ENCODE results near the gene LMF1.
"Not testable (repeated sequence)": the region's sequence is repeated elsewhere in the genome, so short reads cannot be mapped to it uniquely, and the experiment has no call there.

LMF1 gene

GRCh38 chr16:890716-891352 lies 80.0 kb downstream of the LMF1 start:
- no peak overlapping the region for H3K27ac Mint-ChIP-seq
- H3K9me3 Mint-ChIP-seq = peaks cover 2% of the 10 kb centered on the region
- no peak for ATAC-seq
- H3K4me1 Mint-ChIP-seq = no peaks in the 10 kb centered on the region
- peaks cover 36% of the 10 kb centered on the region for H3K36me3 Mint-ChIP-seq
- H3K4me3 Mint-ChIP-seq = no peak overlapping the region
- H3K27me3 Mint-ChIP-seq = no peaks in the 10 kb centered on the region

GRCh38 chr16:890217-890616 lies 80.6 kb downstream of the LMF1 start:
- Mint-ChIP-seq H3K27ac (no peak overlapping the region), H3K36me3 (peaks cover 36% of the 10 kb centered on the region), H3K4me1 (no peaks in the 10 kb centered on the region), H3K4me3 (no peak overlapping the region), H3K9me3 (peaks cover 2% of the 10 kb centered on the region), H3K27me3 (no peaks in the 10 kb centered on the region)
- ATAC-seq = no peak

GRCh38 chr16:889586-889985 lies 81.2 kb downstream of the LMF1 start:
- Mint-ChIP-seq H3K27ac (no peak overlapping the region), H3K9me3 (peaks cover 2% of the 10 kb centered on the region), H3K36me3 (peaks cover 35% of the 10 kb centered on the region), H3K4me1 (no peaks in the 10 kb centered on the region), H3K27me3 (no peaks in the 10 kb centered on the region), H3K4me3 (no peak overlapping the region)
- no peak for ATAC-seq

GRCh38 chr16:888901-889570 lies 81.7 kb downstream of the LMF1 start:
- H3K4me1 Mint-ChIP-seq = no peaks in the 10 kb centered on the region
- H3K9me3 Mint-ChIP-seq = peaks cover 2% of the 10 kb centered on the region
- H3K4me3 Mint-ChIP-seq = no peak overlapping the region
- no peak for ATAC-seq
- no peak overlapping the region for H3K27ac Mint-ChIP-seq
- H3K27me3 Mint-ChIP-seq = no peaks in the 10 kb centered on the region
- peaks cover 31% of the 10 kb centered on the region for H3K36me3 Mint-ChIP-seq

GRCh38 chr16:888456-888855 lies 82.3 kb downstream of the LMF1 start:
- not testable (repeated sequence) for H3K27ac Mint-ChIP-seq, H3K4me3 Mint-ChIP-seq, H3K9me3 Mint-ChIP-seq, H3K4me1 Mint-ChIP-seq, H3K27me3 Mint-ChIP-seq, ATAC-seq
- peaks cover 31% of the 10 kb centered on the region for H3K36me3 Mint-ChIP-seq

GRCh38 chr16:887846-888245 lies 82.9 kb downstream of the LMF1 start:
- peaks cover 3% of the 10 kb centered on the region for H3K9me3 Mint-ChIP-seq
- no peak for ATAC-seq
- no peak overlapping the region for H3K27ac Mint-ChIP-seq

GRCh38 chr16:886802-887731 lies 83.7 kb downstream of the LMF1 start:
- peaks cover 4% of the 10 kb centered on the region for H3K4me1 Mint-ChIP-seq

More at GRCh38 chr16:887846-888245, 82.9 kb downstream of the LMF1 start:
- Mint-ChIP-seq H3K27me3 (no peaks in the 10 kb centered on the region), H3K4me3 (no peak overlapping the region), H3K4me1 (no peaks in the 10 kb centered on the region), H3K36me3 (peaks cover 34% of the 10 kb centered on the region)

GRCh38 chr16:886084-886543 lies 84.7 kb downstream of the LMF1 start:
- H3K36me3 Mint-ChIP-seq = peaks cover 42% of the 10 kb centered on the region

More at GRCh38 chr16:886802-887731, 83.7 kb downstream of the LMF1 start:
- no peak overlapping the region for H3K27ac Mint-ChIP-seq
- no peak for ATAC-seq
- H3K4me3 Mint-ChIP-seq = no peak overlapping the region
- no peaks in the 10 kb centered on the region for H3K27me3 Mint-ChIP-seq
- peaks cover 9% of the 10 kb centered on the region for H3K9me3 Mint-ChIP-seq
- peaks cover 40% of the 10 kb centered on the region for H3K36me3 Mint-ChIP-seq

GRCh38 chr16:885391-885790 lies 85.4 kb downstream of the LMF1 start:
- Mint-ChIP-seq H3K27ac (no peak overlapping the region), H3K27me3 (no peaks in the 10 kb centered on the region), H3K36me3 (peaks cover 47% of the 10 kb centered on the region), H3K4me1 (peaks cover 4% of the 10 kb centered on the region), H3K4me3 (no peak overlapping the region), H3K9me3 (peaks cover 9% of the 10 kb centered on the region)
- ATAC-seq = no peak

More at GRCh38 chr16:886084-886543, 84.7 kb downstream of the LMF1 start:
- Mint-ChIP-seq H3K4me3 (no peak overlapping the region), H3K9me3 (peaks cover 9% of the 10 kb centered on the region), H3K4me1 (peaks cover 4% of the 10 kb centered on the region), H3K27ac (no peak overlapping the region), H3K27me3 (no peaks in the 10 kb centered on the region)
- no peak for ATAC-seq

GRCh38 chr16:884232-884631 lies 86.6 kb downstream of the LMF1 start:
- H3K9me3 Mint-ChIP-seq = peaks cover 9% of the 10 kb centered on the region
- no peaks in the 10 kb centered on the region for H3K27me3 Mint-ChIP-seq
- no peak overlapping the region for H3K4me3 Mint-ChIP-seq
- no peak for ATAC-seq
- H3K27ac Mint-ChIP-seq = no peak overlapping the region
- peaks cover 4% of the 10 kb centered on the region for H3K4me1 Mint-ChIP-seq
- peaks cover 39% of the 10 kb centered on the region for H3K36me3 Mint-ChIP-seq

- H3K4me1 Mint-ChIP-seq = peaks cover 4% of the 10 kb centered on the region
- H3K27ac Mint-ChIP-seq = no peak overlapping the region
- H3K27me3 Mint-ChIP-seq = no peaks in the 10 kb centered on the region
- no peak overlapping the region for H3K4me3 Mint-ChIP-seq
- H3K9me3 Mint-ChIP-seq = peaks cover 9% of the 10 kb centered on the region
- peaks cover 35% of the 10 kb centered on the region for H3K36me3 Mint-ChIP-seq
- ATAC-seq = no peak
Measured at GRCh38 chr16:883781-884180, 87.0 kb downstream of the LMF1 start.

- peaks cover 4% of the 10 kb centered on the region for H3K4me1 Mint-ChIP-seq
- no peaks in the 10 kb centered on the region for H3K27me3 Mint-ChIP-seq
- peaks cover 30% of the 10 kb centered on the region for H3K36me3 Mint-ChIP-seq
- no peak overlapping the region for H3K27ac Mint-ChIP-seq
- peaks cover 9% of the 10 kb centered on the region for H3K9me3 Mint-ChIP-seq
- no peak overlapping the region for H3K4me3 Mint-ChIP-seq
- no peak for ATAC-seq
Measured at GRCh38 chr16:883340-883739, 87.4 kb downstream of the LMF1 start.

GRCh38 chr16:882671-883070 lies 88.1 kb downstream of the LMF1 start:
- Mint-ChIP-seq H3K27ac (peak overlapping the region; percentile 20), H3K4me1 (peaks cover 11% of the 10 kb centered on the region), H3K36me3 (peaks cover 30% of the 10 kb centered on the region)
- H3K27me3 Mint-ChIP-seq, H3K9me3 Mint-ChIP-seq, ATAC-seq, H3K4me3 Mint-ChIP-seq: not testable (repeated sequence)

- Mint-ChIP-seq H3K9me3 (peaks cover 9% of the 10 kb centered on the region), H3K4me1 (peaks cover 15% of the 10 kb centered on the region), H3K36me3 (peaks cover 32% of the 10 kb centered on the region), H3K27ac (peak overlapping the region; percentile 20), H3K4me3 (no peak overlapping the region), H3K27me3 (no peaks in the 10 kb centered on the region)
- no peak for ATAC-seq
Measured at GRCh38 chr16:882256-882655, 88.5 kb downstream of the LMF1 start.
